Endothelial cell (in vitro differentiated cells): ENCODE results near the gene PTPRM. TPM values are rescaled to one million over a fixed set of nuclear protein-coding genes. Genes with fewer than 3 reads are reported as not detected.

Experiments
- DNase-seq: peaks from one replicate; pipeline ENCODE4 v3.0.0; 2021; ENCODE audit warnings: low spot score
- H3K27ac Mint-ChIP-seq: one replicate; pipeline ENCODE4 v1.8.0; 2021; ENCODE audit warnings: mixed read lengths, inconsistent platforms; ENCODE audit not compliant: unreplicated experiment
- H3K27me3 Mint-ChIP-seq: one replicate; pipeline ENCODE4 v1.8.0; 2021; ENCODE audit warnings: mild to moderate bottlenecking, moderate library complexity, mixed read lengths, inconsistent platforms; ENCODE audit not compliant: unreplicated experiment
- H3K36me3 Mint-ChIP-seq: one replicate; pipeline ENCODE4 v1.8.0; 2021; ENCODE audit warnings: mild to moderate bottlenecking, low read depth, mixed read lengths, inconsistent platforms; ENCODE audit not compliant: unreplicated experiment
- H3K4me1 Mint-ChIP-seq: one replicate; pipeline ENCODE4 v1.8.0; 2021; ENCODE audit warnings: mild to moderate bottlenecking, mixed read lengths, inconsistent platforms; ENCODE audit not compliant: unreplicated experiment
- H3K4me3 Mint-ChIP-seq: one replicate; pipeline ENCODE4 v1.8.0; 2021; ENCODE audit warnings: mild to moderate bottlenecking, mixed read lengths, inconsistent platforms; ENCODE audit not compliant: unreplicated experiment
- H3K9me3 Mint-ChIP-seq: one replicate; pipeline ENCODE4 v1.8.0; 2021; ENCODE audit warnings: mixed read lengths, inconsistent platforms; ENCODE audit not compliant: unreplicated experiment
- total RNA-seq: library from RNA; stranded (reverse); fragmentation: NEBNext Ultra II Directional; extraction: Animal tissue kit (Norgen Biotek cat#: 25700); gene quantifications from one replicate; pipeline ENCODE4 v1.2.1, GENCODE V29; 2021; ENCODE audit not compliant: unreplicated experiment
- TF ChIP-seq, protein P1 (sequence below): fragments of 200-600 bp; sonication (generic); IDR thresholded peaks from one replicate; pipeline ENCODE4 v1.5.0; 2021; ENCODE audit warnings: antibody characterized with exemption; ENCODE audit not compliant: unreplicated experiment

Gene PTPRM
- total RNA-seq, 1 donor from 2014 or later: 284 TPM

DNA sequence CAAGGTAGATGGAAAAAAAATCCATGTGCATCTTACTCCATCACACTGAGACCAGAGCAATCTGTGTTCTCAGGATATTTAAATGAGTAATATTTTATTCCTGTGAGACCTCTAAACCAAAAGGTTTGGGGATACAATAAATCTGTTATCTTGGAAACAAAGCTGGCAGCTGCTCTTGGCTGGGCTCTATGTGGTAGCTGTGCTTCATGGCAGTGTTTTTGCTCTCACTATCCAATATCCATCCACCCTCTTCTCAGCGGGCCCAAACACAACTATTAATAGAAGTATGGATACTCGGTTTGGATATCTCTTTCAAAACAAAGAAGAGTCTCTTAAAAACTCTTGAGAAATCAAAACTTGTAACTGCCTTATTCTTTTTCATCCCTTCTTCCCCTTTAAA is 797.3 kb downstream of the PTPRM start:
- Mint-ChIP-seq H3K9me3 (no peaks in the 10 kb centered on the region), H3K4me1 (peaks cover 18% of the 10 kb centered on the region), H3K27me3 (peaks cover 2% of the 10 kb centered on the region), H3K27ac (no peak overlapping the region), H3K4me3 (no peak overlapping the region), H3K36me3 (peaks cover 9% of the 10 kb centered on the region)
- no peak for DNase-seq
- TF ChIP-seq, protein P1, sequence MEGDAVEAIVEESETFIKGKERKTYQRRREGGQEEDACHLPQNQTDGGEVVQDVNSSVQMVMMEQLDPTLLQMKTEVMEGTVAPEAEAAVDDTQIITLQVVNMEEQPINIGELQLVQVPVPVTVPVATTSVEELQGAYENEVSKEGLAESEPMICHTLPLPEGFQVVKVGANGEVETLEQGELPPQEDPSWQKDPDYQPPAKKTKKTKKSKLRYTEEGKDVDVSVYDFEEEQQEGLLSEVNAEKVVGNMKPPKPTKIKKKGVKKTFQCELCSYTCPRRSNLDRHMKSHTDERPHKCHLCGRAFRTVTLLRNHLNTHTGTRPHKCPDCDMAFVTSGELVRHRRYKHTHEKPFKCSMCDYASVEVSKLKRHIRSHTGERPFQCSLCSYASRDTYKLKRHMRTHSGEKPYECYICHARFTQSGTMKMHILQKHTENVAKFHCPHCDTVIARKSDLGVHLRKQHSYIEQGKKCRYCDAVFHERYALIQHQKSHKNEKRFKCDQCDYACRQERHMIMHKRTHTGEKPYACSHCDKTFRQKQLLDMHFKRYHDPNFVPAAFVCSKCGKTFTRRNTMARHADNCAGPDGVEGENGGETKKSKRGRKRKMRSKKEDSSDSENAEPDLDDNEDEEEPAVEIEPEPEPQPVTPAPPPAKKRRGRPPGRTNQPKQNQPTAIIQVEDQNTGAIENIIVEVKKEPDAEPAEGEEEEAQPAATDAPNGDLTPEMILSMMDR: no peak

DNA sequence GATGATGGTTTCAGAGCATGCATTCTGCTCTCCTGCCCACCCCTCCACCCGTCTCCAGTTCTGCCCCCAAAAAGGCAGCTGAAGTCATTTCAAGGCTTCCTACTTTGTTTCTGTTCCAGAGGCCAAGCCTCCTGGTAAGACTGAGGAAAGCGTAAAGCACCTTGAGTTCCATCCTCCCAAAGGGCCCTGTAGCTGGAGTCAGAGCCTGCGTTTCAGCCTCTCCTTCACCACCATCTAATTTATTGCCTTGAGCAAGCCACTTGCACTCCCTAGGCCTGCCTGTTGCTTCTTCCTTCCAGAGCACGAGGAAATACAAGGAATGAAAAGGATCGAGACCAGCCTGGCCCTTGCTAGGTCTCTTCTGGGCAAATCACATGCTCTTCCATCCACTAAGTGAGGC is 797.9 kb downstream of the PTPRM start:
- no peak for DNase-seq

DNA sequence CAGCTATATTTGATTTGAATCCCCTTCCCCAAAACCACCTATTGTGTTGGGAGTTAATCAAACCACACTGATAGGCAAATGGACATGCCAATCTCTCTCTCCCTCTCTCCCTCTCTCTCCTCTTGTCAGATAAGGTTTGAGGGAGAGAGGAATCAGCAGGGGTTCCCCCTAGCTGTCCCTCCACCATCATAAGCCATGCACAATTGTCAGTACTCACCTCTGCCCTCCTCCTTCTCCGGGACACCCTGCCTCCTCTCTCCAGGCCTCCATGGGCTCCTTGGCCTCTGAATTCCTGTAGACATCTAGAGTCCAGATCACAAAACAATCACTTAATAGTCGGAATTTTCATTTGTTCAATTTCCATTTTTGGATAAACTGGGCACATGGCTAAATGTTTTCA is 798.4 kb downstream of the PTPRM start:
- peaks cover 18% of the 10 kb centered on the region for H3K4me1 Mint-ChIP-seq
- H3K36me3 Mint-ChIP-seq: peaks cover 11% of the 10 kb centered on the region
- no peaks in the 10 kb centered on the region for H3K9me3 Mint-ChIP-seq
- TF ChIP-seq, protein P1: no peak
- peaks cover 2% of the 10 kb centered on the region for H3K27me3 Mint-ChIP-seq
- DNase-seq: no peak
- H3K4me3 Mint-ChIP-seq: no peak overlapping the region
- no peak overlapping the region for H3K27ac Mint-ChIP-seq

More for the DNA sequence above, 797.9 kb downstream of the PTPRM start:
- TF ChIP-seq, protein P1: no peak
- H3K27me3 Mint-ChIP-seq: peaks cover 2% of the 10 kb centered on the region
- H3K4me1 Mint-ChIP-seq: peaks cover 18% of the 10 kb centered on the region
- H3K9me3 Mint-ChIP-seq: no peaks in the 10 kb centered on the region
- no peak overlapping the region for H3K27ac Mint-ChIP-seq
- H3K36me3 Mint-ChIP-seq: peaks cover 9% of the 10 kb centered on the region
- H3K4me3 Mint-ChIP-seq: no peak overlapping the region

DNA sequence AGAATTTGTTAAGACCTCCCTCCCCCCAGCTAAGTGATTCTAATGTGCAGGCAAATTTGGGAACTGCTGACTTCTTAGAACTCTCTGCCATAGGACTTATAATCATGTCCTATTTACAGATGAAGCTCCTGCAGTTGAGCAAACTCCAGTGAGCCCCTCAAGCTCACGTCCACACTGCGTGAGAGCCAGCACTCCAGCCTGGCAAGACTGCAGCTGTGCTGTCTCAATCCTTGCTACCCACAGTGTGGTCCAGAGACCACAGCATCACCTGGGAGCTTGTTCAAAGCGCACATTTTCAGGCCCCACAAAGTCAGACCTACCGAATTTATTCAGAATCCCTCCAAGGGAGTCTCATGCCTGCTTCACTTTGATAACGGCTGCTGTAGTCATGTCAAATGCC is 799.0 kb downstream of the PTPRM start:
- no peak overlapping the region for H3K4me3 Mint-ChIP-seq
- TF ChIP-seq, protein P1: no peak
- peaks cover 14% of the 10 kb centered on the region for H3K4me1 Mint-ChIP-seq
- peaks cover 2% of the 10 kb centered on the region for H3K27me3 Mint-ChIP-seq
- peaks cover 14% of the 10 kb centered on the region for H3K36me3 Mint-ChIP-seq
- no peak for DNase-seq
- H3K27ac Mint-ChIP-seq: no peak overlapping the region
- no peaks in the 10 kb centered on the region for H3K9me3 Mint-ChIP-seq

DNA sequence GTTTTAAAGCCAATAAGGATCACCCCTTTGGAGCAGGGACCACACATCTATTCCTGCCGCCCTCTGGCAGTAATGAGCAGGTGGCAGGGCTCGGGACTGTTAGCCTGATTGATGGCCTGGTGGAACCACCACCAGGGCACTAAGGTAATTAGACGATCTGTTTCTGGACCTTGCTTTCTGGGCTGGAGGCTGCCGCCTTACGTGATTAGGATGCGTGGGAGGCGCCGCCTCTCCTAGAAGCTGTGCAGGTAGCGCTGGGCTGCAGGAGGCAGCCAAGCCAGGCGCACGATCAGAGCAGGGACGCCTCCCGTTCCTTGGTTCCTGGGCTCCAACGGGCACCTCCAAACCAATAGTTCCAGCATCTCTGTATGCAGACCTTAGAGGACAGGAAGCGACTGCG is 799.5 kb downstream of the PTPRM start:
- H3K36me3 Mint-ChIP-seq: peaks cover 20% of the 10 kb centered on the region
- H3K9me3 Mint-ChIP-seq: no peaks in the 10 kb centered on the region
- H3K4me1 Mint-ChIP-seq: peaks cover 12% of the 10 kb centered on the region
- DNase-seq: no peak
- TF ChIP-seq, protein P1: no peak
- no peak overlapping the region for H3K4me3 Mint-ChIP-seq
- peaks cover 2% of the 10 kb centered on the region for H3K27me3 Mint-ChIP-seq
- no peak overlapping the region for H3K27ac Mint-ChIP-seq
